SK-N-SH (cell line): Measurements from ENCODE around the gene EHD1.

Source experiments
- CTCF ChIP-seq: fragments of 200-600 bp; sonication (generic); IDR thresholded peaks from 2 replicates; pipeline ENCODE4 v1.6.1; 2017; ENCODE audit warnings: antibody characterized with exemption, mild to moderate bottlenecking, moderate library complexity
- EP300 ChIP-seq, 2 experiments: IDR thresholded peaks; 2 replicates each; pipeline versions ENCODE4 v1.4.0 to v1.6.1; 2012; ENCODE audit warnings: borderline replicate concordance in 1 of 2, low read depth in 1 of 2, low read length in 1 of 2
- EZH2phosphoT487 ChIP-seq: fragments of 200-600 bp; sonication (generic); IDR thresholded peaks from 2 replicates; pipeline ENCODE4 v1.6.1; 2017; ENCODE audit warnings: low read depth, mixed run types, mild to moderate bottlenecking, antibody characterized with exemption, moderate library complexity, borderline replicate concordance
- MAX ChIP-seq: IDR thresholded peaks from 2 replicates; pipeline ENCODE4 v1.4.0; 2012; ENCODE audit warnings: low read depth
- REST ChIP-seq: IDR thresholded peaks from 2 replicates; pipeline ENCODE4 v1.6.1; 2012; ENCODE audit warnings: mild to moderate bottlenecking, low read depth, low read length, moderate library complexity
- USF1 ChIP-seq: IDR thresholded peaks from 2 replicates; pipeline ENCODE4 v1.4.0; 2012; ENCODE audit warnings: low read depth, borderline replicate concordance
- YY1 ChIP-seq: IDR thresholded peaks from 2 replicates; pipeline ENCODE4 v1.4.0; 2012; ENCODE audit warnings: low read depth, mild to moderate bottlenecking

GRCh38 chr11:64832467-64833197 lies 45.8 kb downstream of the EHD1 start:
- no peak for TF ChIP-seq EP300 (IDR thresholded peaks at IDR 0.05; ENCODE audit: borderline replicate concordance in 1 of 2, low read depth in 1 of 2, low read length in 1 of 2)
- no peak for TF ChIP-seq CTCF
- TF ChIP-seq REST, result no peak
- no peak for TF ChIP-seq MAX
- TF ChIP-seq YY1, result no peak
- TF ChIP-seq EZH2phosphoT487, result no peak
- no peak for TF ChIP-seq USF1
